Mesenchymal stem cell (in vitro differentiated cells and primary cell): ENCODE results near the gene TMEM97.

Experiments
- DNase-seq: peaks from one replicate; pipeline ENCODE4 v3.0.0-alpha.2; 2013
- H2AFZ ChIP-seq: one replicate; pipeline ENCODE4 v1.6.1; 2013; ENCODE audit warnings: low read depth, mild to moderate bottlenecking, control low read depth, inconsistent platforms, low read length, moderate library complexity
- H2AK5ac ChIP-seq: 2 replicates; pipeline ENCODE4 v1.6.1; 2013; ENCODE audit warnings: low read length, moderate library complexity, mild to moderate bottlenecking, inconsistent platforms; ENCODE audit not compliant: severe bottlenecking
- H2BK120ac ChIP-seq: one replicate; pipeline ENCODE4 v1.6.1; 2013; ENCODE audit warnings: low read depth, mild to moderate bottlenecking, inconsistent platforms, low read length, moderate library complexity
- H2BK12ac ChIP-seq, 2 experiments: one replicate each; pipeline ENCODE4 v1.6.1; 2013; ENCODE audit warnings: inconsistent platforms in 2 of 2, low read length in 2 of 2, mild to moderate bottlenecking in 2 of 2, moderate library complexity in 2 of 2, control low read depth in 1 of 2
- H2BK15ac ChIP-seq: one replicate; pipeline ENCODE4 v1.6.1; 2013; ENCODE audit warnings: mild to moderate bottlenecking, low read depth, inconsistent platforms; ENCODE audit not compliant: poor library complexity, severe bottlenecking
- H2BK5ac ChIP-seq: 2 replicates; pipeline ENCODE4 v1.6.1; 2013; ENCODE audit warnings: low read depth, mild to moderate bottlenecking, low read length, control low read depth, inconsistent platforms; ENCODE audit not compliant: poor library complexity, severe bottlenecking
- H3K14ac ChIP-seq, 2 experiments: one replicate each; pipeline ENCODE4 v1.6.1; 2013; ENCODE audit warnings: inconsistent platforms in 2 of 2, low read length in 2 of 2, control low read depth in 1 of 2, mild to moderate bottlenecking in 1 of 2, moderate library complexity in 1 of 2
- H3K18ac ChIP-seq, 2 experiments: one replicate each; pipeline ENCODE4 v1.6.1; 2013; ENCODE audit warnings: inconsistent platforms in 2 of 2, low read length in 2 of 2, control low read depth in 1 of 2, low read depth in 1 of 2, mild to moderate bottlenecking in 1 of 2
- H3K23ac ChIP-seq, 2 experiments: one replicate each; pipeline ENCODE4 v1.6.1; 2013; ENCODE audit warnings: inconsistent platforms in 2 of 2, low read length in 2 of 2, mild to moderate bottlenecking in 2 of 2, moderate library complexity in 2 of 2, control low read depth in 1 of 2
- H3K27ac ChIP-seq: 2 replicates; pipeline ENCODE4 v1.5.1; 2013; ENCODE audit warnings: mild to moderate bottlenecking, moderate library complexity, low read length, control low read depth, inconsistent platforms; ENCODE audit not compliant: poor library complexity, severe bottlenecking
- H3K27me3 ChIP-seq, 2 experiments: 2 replicates each; pipeline versions ENCODE4 v1.6.1 to v1.7.0; 2013; ENCODE audit warnings: low read length in 2 of 2, mild to moderate bottlenecking in 2 of 2, moderate library complexity in 2 of 2, control low read depth in 1 of 2, inconsistent platforms in 1 of 2; ENCODE audit not compliant: control insufficient read depth in 1 of 2, insufficient read depth in 1 of 2
- H3K36me3 ChIP-seq, 2 experiments: 2 replicates each; pipeline versions ENCODE4 v1.6.1 to v1.7.0; 2013; ENCODE audit warnings: low read length in 2 of 2, control low read depth in 1 of 2, inconsistent platforms in 1 of 2, low read depth in 1 of 2, mild to moderate bottlenecking in 1 of 2; ENCODE audit not compliant: insufficient read depth in 2 of 2, control insufficient read depth in 1 of 2
- H3K4ac ChIP-seq, 2 experiments: one replicate each; pipeline ENCODE4 v1.6.1; 2013; ENCODE audit warnings: inconsistent platforms in 2 of 2, low read length in 2 of 2, mild to moderate bottlenecking in 2 of 2, moderate library complexity in 2 of 2, control low read depth in 1 of 2, low read depth in 1 of 2
- H3K4me1 ChIP-seq: 2 replicates; pipeline ENCODE4 v1.6.1; 2013; ENCODE audit warnings: low read depth, low read length, control low read depth; ENCODE audit not compliant: control insufficient read depth, insufficient read depth
- H3K4me2 ChIP-seq: 2 replicates; pipeline ENCODE4 v1.6.1; 2013; ENCODE audit warnings: low read length, mild to moderate bottlenecking, inconsistent platforms; ENCODE audit not compliant: poor library complexity, severe bottlenecking
- H3K4me3 ChIP-seq, 2 experiments: 2 replicates each; pipeline versions ENCODE4 v1.5.1 to v1.7.0; 2013; ENCODE audit warnings: low read length in 2 of 2, mild to moderate bottlenecking in 2 of 2, control low read depth in 1 of 2, low read depth in 1 of 2; ENCODE audit not compliant: insufficient read depth in 1 of 2
- H3K79me1 ChIP-seq: replicated peaks from 2 replicates; pipeline ENCODE4 v1.6.1; 2013; ENCODE audit warnings: mild to moderate bottlenecking, control low read depth, low read length, inconsistent platforms; ENCODE audit not compliant: poor library complexity, severe bottlenecking
- H3K9ac ChIP-seq: 2 replicates; pipeline ENCODE4 v1.7.0; 2013; ENCODE audit warnings: mild to moderate bottlenecking, low read length, moderate library complexity
- H3K9me3 ChIP-seq: 2 replicates; pipeline ENCODE4 v1.7.0; 2013; ENCODE audit warnings: mild to moderate bottlenecking, low read length; ENCODE audit not compliant: control insufficient read depth
- H4K8ac ChIP-seq: one replicate; pipeline ENCODE4 v1.6.1; 2013; ENCODE audit warnings: inconsistent platforms, mild to moderate bottlenecking, low read length, moderate library complexity
- H4K91ac ChIP-seq: one replicate; pipeline ENCODE4 v1.6.1; 2013; ENCODE audit warnings: mild to moderate bottlenecking, low read length, inconsistent platforms
- WGBS: methylation state at CpG from one replicate; pipeline ENCODE4 v1.1.7; 2013; ENCODE audit warnings: mixed read lengths; 5-methylcytosine and 5-hydroxymethylcytosine counted together

TMEM97 gene

DNA sequence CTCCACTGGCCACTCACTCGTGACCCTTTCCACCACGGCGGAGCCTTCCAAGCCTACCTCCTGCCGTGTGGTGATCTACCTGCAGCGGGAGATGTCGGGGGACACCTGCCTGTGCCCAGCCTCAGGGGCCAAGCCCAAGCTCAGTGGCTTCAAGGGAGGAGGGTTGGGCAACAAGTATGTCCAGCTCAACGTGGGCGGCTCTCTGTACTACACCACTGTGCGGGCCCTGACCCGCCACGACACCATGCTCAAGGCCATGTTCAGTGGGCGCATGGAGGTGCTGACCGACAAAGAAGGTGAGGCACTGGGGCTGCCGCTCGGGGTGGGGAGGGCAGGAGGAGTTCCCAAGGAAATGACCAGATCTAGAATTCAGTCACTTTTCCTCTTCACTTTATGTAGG, 20.4 kb downstream of the TMEM97 start:
- H3K23ac ChIP-seq: no peak overlapping the region
- no peak for DNase-seq
- no peak overlapping the region for H3K4me2 ChIP-seq
- no peak overlapping the region for H3K4ac ChIP-seq
- no peak overlapping the region for H4K91ac ChIP-seq
- peak overlapping the region; percentile 40 for H4K8ac ChIP-seq
- H3K9me3 ChIP-seq: no peaks in the 10 kb centered on the region
- no peak overlapping the region for H2BK5ac ChIP-seq
- peaks cover 54 to 56% of the 10 kb centered on the region in 2 experiments for H3K36me3 ChIP-seq
- no peak overlapping the region for H3K18ac ChIP-seq
- no peak overlapping the region for H2BK120ac ChIP-seq
- H2BK12ac ChIP-seq: no peak overlapping the region
- no peak overlapping the region for H3K14ac ChIP-seq
- no peaks in the 10 kb centered on the region for H3K27me3 ChIP-seq
- no peak overlapping the region for H3K27ac ChIP-seq
- H3K79me1 ChIP-seq: peaks cover 43% of the 10 kb centered on the region
- H3K4me1 ChIP-seq: peaks cover 15% of the 10 kb centered on the region
- 96% methylated on average over 15 of the region's 15 CpGs for WGBS
- no peak overlapping the region for H2AFZ ChIP-seq
- H2AK5ac ChIP-seq: no peak overlapping the region
- H3K4me3 ChIP-seq: no peak overlapping the region
- no peak overlapping the region for H3K9ac ChIP-seq
- no peak overlapping the region for H2BK15ac ChIP-seq

DNA sequence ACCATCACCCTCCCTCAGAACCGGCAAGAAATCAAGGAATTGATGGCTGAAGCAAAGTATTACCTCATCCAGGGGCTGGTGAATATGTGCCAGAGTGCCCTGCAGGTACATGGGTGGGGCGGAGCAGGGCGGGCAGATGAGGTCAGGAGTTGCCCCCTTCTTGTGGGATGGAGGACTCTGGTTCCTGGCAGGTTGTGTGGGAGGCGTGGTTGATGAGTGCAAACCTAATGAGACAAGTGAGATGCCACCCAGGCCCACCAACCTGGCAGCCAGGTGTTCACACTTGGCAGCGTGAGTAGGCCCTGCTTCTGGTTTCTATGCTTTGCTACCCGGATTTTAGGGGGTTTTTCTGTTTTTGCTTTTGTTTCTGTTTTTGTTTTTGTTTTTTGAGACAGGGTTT, 21.4 kb downstream of the TMEM97 start:
- H2AK5ac ChIP-seq: no peak overlapping the region
- no peak overlapping the region for H3K4ac ChIP-seq
- H2BK15ac ChIP-seq: no peak overlapping the region
- H3K18ac ChIP-seq: no peak overlapping the region
- no peak overlapping the region for H3K9ac ChIP-seq
- H3K27ac ChIP-seq: no peak overlapping the region
- peaks cover 38% of the 10 kb centered on the region for H3K79me1 ChIP-seq
- H3K4me1 ChIP-seq: peaks cover 14% of the 10 kb centered on the region
- H2BK12ac ChIP-seq: no peak overlapping the region
- H4K91ac ChIP-seq: no peak overlapping the region
- no peaks in the 10 kb centered on the region for H3K9me3 ChIP-seq
- H3K27me3 ChIP-seq: no peaks in the 10 kb centered on the region
- no peak overlapping the region for H2AFZ ChIP-seq
- H4K8ac ChIP-seq: no peak overlapping the region
- H3K23ac ChIP-seq: no peak overlapping the region
- no peak overlapping the region for H2BK120ac ChIP-seq
- WGBS: 93% methylated on average over 6 of the region's 6 CpGs
- no peak overlapping the region for H3K4me2 ChIP-seq
- H3K36me3 ChIP-seq: peaks cover 63 to 64% of the 10 kb centered on the region in 2 experiments
- H3K14ac ChIP-seq: no peak overlapping the region
- no peak for DNase-seq
- no peak overlapping the region for H2BK5ac ChIP-seq
- H3K4me3 ChIP-seq: no peak overlapping the region

DNA sequence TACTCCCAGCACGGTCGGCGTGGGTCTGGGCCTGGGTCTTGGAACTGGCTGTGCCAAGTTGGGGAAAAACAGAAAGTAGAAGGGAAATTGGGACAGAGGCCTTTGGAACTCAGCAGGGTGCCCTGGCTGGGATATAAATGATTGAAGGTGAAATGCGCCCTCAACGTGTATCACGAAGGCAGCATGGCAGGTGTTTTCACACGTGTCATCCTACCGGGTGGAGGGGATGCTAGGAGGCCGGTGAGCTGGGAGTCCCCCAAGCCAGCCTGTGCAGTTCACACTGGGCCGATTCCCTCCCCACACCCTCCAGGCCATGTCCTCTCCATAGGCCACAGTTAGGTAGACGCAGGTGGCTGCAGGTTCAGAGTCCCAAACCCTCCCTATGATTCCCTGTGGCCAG, 22.5 kb downstream of the TMEM97 start:
- DNase-seq: no peak
- no peak overlapping the region for H2BK120ac ChIP-seq
- H3K23ac ChIP-seq: no peak overlapping the region
- H3K27ac ChIP-seq: no peak overlapping the region
- no peaks in the 10 kb centered on the region for H3K27me3 ChIP-seq
- no peaks in the 10 kb centered on the region for H3K9me3 ChIP-seq
- no peak overlapping the region for H3K18ac ChIP-seq
- no peak overlapping the region for H2BK5ac ChIP-seq
- H4K91ac ChIP-seq: no peak overlapping the region
- no peak overlapping the region for H3K4me2 ChIP-seq
- 96% methylated on average over 11 of the region's 11 CpGs for WGBS
- H3K4me1 ChIP-seq: peaks cover 16% of the 10 kb centered on the region
- H2BK12ac ChIP-seq: no peak overlapping the region
- H2AFZ ChIP-seq: no peak overlapping the region
- no peak overlapping the region for H3K4ac ChIP-seq
- peak overlapping the region in 1 of 2 experiments; percentile 2 for H3K4me3 ChIP-seq
- no peak overlapping the region for H3K14ac ChIP-seq
- no peak overlapping the region for H4K8ac ChIP-seq
- no peak overlapping the region for H2AK5ac ChIP-seq
- no peak overlapping the region for H3K9ac ChIP-seq
- H3K79me1 ChIP-seq: peaks cover 40% of the 10 kb centered on the region
- peaks cover 70 to 74% of the 10 kb centered on the region in 2 experiments for H3K36me3 ChIP-seq
- H2BK15ac ChIP-seq: no peak overlapping the region

DNA sequence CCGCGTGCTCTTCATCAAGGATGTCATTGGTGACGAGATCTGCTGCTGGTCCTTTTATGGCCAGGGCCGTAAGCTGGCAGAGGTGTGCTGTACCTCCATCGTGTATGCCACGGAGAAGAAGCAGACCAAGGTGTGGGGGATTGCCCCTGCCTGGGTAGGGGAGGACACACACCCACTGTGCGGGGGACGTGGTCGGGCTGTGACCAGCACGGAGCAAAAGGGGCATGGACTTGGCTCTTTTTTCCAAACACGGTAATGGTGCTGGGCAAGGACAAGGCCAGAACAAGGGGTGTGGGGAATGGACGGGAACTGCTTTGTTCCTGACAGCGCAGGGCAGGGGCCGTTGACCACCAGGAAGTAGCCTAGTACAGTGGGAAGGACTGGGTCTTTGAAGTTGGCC, 23.3 kb downstream of the TMEM97 start:
- no peak overlapping the region for H3K27ac ChIP-seq
- H4K8ac ChIP-seq: peak overlapping the region; percentile 7
- H3K27me3 ChIP-seq: no peaks in the 10 kb centered on the region
- no peak overlapping the region for H3K14ac ChIP-seq
- no peak overlapping the region for H3K18ac ChIP-seq
- no peak overlapping the region for H2AFZ ChIP-seq
- H2BK12ac ChIP-seq: no peak overlapping the region
- H3K36me3 ChIP-seq: peaks cover 72 to 82% of the 10 kb centered on the region in 2 experiments
- H3K9me3 ChIP-seq: no peaks in the 10 kb centered on the region
- H3K4me3 ChIP-seq: no peak overlapping the region
- WGBS: 97% methylated on average over 14 of the region's 14 CpGs
- H4K91ac ChIP-seq: no peak overlapping the region
- H2AK5ac ChIP-seq: no peak overlapping the region
- H3K4me1 ChIP-seq: peaks cover 16% of the 10 kb centered on the region
- H3K4me2 ChIP-seq: no peak overlapping the region
- no peak overlapping the region for H2BK5ac ChIP-seq
- H3K23ac ChIP-seq: no peak overlapping the region
- no peak overlapping the region for H2BK15ac ChIP-seq
- no peak overlapping the region for H3K9ac ChIP-seq
- H3K79me1 ChIP-seq: peaks cover 40% of the 10 kb centered on the region
- no peak overlapping the region for H3K4ac ChIP-seq
- DNase-seq: no peak
- H2BK120ac ChIP-seq: no peak overlapping the region
